Fibroblast of peridontal ligament (primary cell): ENCODE results near the gene TRIM13.
"Not testable (repeated sequence)": the region's sequence is repeated elsewhere in the genome, so short reads cannot be mapped to it uniquely, and the experiment has no call there.

Experiments
- DNase-seq: peaks from one replicate; pipeline ENCODE4 v3.0.0-alpha.2; 2010; ENCODE audit errors: extremely low read depth

TRIM13 gene

DNA sequence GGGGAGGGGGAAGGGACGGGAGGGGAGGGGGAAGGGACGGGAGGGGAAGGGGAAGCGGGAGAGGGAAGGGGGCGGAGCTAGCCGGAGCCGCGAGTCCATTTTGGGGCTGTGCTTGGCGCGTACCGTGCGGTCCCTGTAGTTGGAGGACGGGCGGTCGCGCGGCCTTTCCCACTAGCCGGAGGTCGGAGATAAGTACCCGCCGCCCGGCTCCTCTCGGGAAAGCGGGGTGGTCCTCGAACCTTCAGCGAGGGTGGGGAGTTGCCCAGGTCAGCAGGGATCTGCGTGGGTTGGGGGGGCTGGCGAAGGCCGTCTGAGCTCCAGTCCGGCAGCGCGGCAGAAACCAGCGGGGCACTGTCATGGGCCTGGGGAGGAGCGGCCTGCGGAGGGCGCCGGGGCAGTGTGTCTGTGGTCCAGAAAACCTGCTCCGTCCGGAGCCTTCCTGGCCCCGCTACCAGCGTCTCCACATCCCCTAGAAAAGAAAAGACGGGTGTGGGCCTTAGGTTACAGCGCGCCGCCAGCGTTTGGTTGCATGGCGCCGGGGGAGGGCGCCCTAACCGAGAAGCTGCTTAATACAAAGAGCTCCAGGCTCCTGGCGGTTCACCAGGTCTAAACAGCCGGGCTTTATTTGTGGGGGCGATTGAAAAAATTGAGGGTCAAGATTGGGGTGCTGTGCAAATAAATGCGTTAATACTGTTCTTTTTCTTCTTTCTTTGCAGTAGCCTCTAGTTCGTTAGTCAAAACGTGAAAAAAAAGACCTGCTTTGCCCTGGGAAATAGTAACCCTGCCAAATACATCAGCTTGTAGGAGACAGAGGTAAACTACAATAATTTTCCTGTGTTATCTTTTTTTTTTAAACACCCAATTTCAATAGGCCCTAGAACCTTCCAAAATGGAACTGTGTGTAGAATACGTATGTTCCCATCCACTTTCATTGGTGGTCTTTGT lies at the start of gene TRIM13:
Gene TRIM13, plus strand, starts transcription at position 92 of the 945 bp plus-strand sequence. CDS start 14,899 bp downstream, outside the sequence.
- DNase-seq: peak; percentile 87

GRCh38 chr13:49948777-49949270 lies 48.0 kb upstream of the TRIM13 start:
- DNase-seq: not testable (repeated sequence)

GRCh38 chr13:49951754-49952535 lies 44.9 kb upstream of the TRIM13 start:
- DNase-seq: no peak

- DNase-seq: no peak
Observed at GRCh38 chr13:49953560-49953959, 43.3 kb upstream of the TRIM13 start.

DNA sequence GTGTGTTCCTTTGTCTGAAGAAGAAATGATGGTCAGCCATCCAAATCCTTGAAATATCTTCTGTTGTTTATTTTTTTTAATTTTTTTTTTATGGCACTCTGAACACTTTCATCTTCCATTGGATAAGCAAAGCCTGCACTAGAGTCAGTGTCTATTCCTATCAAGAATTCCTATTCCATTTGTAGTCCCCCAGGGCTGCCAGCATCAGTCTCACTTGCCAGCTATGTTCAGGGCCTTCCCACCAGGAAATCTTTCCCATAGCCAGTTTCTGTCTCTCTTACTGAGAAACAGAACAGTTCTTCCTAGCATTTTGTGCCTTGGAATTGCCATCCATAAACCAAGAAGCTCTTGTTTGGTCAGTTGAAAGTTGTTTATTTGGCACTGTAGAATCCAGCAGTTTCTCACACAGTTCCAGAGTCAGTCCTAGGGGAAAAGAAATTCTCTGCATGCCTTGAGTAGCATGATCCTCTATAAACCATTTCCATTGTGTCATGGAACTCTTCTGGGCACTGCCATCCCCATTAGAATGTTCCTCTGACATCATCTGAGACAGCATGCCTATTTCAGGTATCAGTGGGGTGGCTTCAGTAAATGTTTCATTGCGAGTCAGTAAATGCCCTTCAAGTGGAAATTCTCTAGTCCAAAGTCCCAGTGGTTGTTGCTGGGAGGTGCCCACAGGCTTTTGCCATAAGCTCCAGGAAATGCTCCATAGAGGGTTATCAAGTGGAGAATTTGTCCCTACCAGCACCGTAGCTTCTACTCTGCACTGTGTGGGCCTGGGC lies 42.0 kb upstream of the TRIM13 start:
- DNase-seq: peak; percentile 55

GRCh38 chr13:49956131-49956530 lies 40.7 kb upstream of the TRIM13 start:
- DNase-seq: no peak

- DNase-seq: peak; percentile 67
Observed at GRCh38 chr13:49958321-49958720, 38.5 kb upstream of the TRIM13 start.

- DNase-seq: no peak
Observed at GRCh38 chr13:49967456-49967855, 29.4 kb upstream of the TRIM13 start.

DNA sequence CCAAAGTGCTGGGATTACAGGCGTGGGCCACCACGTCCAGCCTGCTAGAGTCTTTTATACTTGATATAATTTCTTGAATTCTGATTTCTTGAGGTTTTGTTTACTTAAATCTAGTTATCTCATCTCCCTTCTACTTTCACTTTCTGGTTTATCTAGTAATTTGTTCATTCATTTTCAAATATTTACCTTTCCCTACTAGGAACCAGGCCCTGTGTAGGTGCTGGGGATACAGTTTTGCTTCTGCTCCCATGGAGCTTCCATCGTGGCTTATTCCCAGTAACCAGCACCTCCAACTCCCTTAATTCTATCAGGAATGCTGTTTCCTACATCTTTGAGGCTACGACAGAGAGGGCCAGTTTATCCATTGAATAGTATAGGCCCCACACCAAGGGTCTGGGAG lies 24.1 kb upstream of the TRIM13 start:
- no peak for DNase-seq

GRCh38 chr13:49975826-49976225 lies 21.0 kb upstream of the TRIM13 start:
- no peak for DNase-seq

- DNase-seq: peak; percentile 77
Observed at GRCh38 chr13:49976314-49977258, 20.3 kb upstream of the TRIM13 start.

DNA sequence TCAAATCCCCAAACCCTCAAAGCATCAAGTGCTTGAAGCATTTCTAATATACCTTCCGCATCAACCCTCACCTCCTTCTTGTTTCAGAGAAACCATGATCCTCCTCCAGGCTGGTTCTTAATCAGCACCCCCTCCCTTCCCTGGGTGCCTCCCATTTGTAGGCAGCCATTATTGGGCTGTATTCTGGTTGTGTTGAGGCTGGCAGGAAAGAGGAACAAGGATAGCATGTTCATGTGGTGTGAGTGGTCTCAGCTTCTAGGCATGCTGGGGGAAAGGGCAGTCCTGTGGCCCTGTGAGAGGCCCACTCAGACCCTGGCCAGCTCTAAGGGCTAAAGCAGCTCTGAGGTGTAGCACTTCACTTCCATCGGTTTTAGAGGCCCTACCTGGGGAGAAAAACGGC lies 18.9 kb upstream of the TRIM13 start:
- DNase-seq: no peak

DNA sequence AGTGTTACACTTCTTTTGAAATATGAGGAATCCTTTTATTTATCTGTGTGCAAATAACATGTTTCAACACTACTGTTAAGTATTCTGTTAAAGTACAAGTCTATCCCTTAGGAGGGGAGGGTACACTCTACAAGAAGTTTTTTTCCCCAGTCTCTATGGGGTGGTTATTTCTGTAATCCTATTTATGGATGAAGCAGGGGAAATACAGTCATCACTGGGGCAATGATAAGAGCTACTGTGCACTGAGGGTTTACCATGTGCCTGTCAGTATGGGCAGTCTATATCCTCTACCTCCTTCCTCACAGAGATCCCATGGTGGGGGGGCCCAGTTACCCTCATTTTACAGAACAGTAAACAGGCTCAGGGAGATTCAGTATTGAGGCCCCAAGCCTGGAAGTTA lies 16.6 kb upstream of the TRIM13 start:
- DNase-seq: no peak

GRCh38 chr13:49985129-49985528 lies 11.7 kb upstream of the TRIM13 start:
- no peak for DNase-seq

DNA sequence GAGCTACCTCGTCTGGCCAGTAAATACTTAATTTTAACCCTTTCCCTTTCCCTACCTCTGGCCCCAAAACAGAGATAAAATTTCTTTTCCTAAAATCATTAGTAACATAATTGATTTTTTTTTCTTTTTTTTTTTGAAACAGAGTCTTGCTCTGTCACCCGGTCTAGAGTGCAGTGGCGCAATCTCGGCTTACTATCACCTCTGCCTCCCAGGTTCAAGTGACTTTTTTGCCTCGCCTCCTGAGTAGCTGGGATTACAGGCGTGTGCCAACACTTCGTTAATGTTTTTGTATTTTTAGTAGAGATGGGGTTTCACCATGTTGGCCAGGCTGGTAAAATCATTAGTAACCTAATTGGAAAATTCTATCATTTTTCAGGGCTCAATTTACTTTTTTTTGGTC lies 10.4 kb upstream of the TRIM13 start:
- no peak for DNase-seq

DNA sequence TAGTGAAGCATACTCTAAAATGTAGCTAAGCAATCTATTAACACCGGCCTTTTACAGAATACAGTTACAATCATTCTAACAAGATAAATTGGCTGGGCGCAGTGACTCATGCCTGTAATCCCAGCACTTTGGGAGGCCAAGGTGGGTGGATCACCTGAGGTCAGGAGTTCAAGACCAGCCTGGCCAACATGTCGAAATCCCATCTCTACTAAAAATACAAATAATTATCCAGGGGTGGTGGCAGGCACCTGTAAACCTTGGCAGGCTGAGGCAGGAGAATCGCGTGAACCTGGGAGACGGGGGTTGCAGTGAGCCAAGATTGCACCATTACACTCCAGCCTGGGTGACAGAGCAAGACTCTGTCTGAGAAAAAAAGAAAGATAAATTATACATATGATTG lies 6.2 kb upstream of the TRIM13 start:
- not testable (repeated sequence) for DNase-seq

DNA sequence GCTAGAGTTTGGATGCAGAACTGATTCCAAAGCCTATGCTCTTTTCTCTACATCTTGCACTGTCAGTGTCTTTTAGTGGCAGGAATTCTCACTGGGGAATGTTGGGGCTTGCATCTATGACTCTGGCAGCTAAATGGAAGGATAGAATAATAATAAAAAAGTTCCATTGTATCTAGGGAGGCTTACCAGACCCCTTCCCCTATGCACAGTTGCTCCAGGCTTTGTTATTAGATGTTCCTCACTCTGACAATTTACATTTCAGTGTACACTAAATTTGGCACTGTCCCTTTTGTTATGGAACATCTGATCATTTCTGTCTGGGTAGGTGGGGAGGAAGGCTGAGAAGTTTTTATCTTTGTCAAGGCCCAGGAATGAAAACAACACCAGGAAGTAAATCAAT lies 3.7 kb upstream of the TRIM13 start:
- no peak for DNase-seq

DNA sequence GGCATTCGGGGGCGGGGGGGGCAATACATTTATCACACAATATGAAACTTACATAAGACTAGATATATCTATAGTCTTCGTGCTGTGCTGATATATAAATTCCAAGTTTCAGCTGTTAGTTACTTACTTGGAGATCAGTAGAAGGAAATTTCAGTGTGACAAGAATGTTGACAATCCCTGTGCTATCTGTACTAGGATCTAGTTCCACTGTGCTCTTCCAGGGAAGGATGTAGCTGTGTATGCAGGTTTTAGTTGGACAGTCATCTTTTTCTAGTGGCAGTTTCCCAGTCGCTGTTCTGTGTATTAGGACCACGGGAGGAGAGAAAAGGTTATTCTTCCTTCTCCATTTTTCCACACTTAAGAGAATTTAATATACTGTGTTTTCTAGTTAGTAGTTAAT lies 3.2 kb upstream of the TRIM13 start:
- no peak for DNase-seq

- peak; percentile 33 for DNase-seq
Observed at GRCh38 chr13:49995625-49996101, 1.2 kb upstream of the TRIM13 start.

DNA sequence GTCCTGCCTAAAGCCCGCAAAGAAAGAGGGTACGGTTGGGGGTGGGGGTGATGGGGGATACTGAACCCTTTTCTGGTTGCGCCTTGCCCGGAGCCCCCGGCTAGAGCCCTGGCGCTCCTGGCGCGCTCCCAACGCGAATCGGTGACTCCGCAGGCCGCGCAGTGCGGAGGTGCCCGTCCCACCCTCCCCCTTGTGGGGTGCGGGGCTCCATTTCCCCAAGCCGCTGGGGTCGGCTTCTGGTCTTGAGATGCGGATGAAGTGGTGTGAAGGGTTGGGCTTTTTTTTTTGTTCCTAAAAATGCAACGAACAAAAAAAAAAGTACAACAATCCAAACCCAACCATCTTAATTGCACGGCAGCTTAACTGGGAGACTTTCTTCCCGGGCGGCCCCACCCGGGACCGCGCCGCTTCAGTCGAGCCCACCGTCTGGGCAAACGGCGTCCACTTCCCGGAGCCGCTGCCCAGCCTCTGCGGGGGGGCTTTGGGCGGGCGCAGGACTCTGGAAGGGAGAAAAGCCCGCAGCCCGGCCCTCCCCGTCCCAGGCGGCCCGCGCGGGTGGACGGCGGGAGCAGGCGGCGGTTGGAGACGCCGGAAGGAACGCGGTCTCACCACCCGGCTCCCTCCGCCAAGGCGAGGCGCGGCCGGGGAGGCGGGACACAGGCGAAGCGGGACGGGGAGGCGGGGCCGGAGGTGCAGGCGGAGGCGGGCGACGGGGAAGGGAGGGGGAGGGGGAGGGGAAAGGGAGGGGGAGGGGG lies 504 bp upstream of the TRIM13 start:
- peak; percentile 85 for DNase-seq
